ENCODE data around the gene SOX15. TPM values are rescaled to one million over a fixed set of nuclear protein-coding genes. Genes with fewer than 3 reads are reported as not detected.

The SOX15 gene
- total RNA-seq, 4 donors from 2014 or later, result 1.9 to 2.7 (median 2.4) TPM; not detected in 1

GRCh38 chr17:7577327-7578199 is 12.3 kb downstream of the SOX15 start:
- peaks cover 0 to 51% (median 0%) of the 10 kb centered on the region in 3 donors for H3K36me3 ChIP-seq
- peaks cover 4 to 84% (median 42%) of the 10 kb centered on the region in 4 donors for H3K4me1 ChIP-seq
- no peak for DNase-seq
- peak overlapping the region in 2 of 4 donors; percentile 40 to 93 for H3K27ac ChIP-seq
- no peaks in the 10 kb centered on the region for H3K27me3 ChIP-seq
- no peak overlapping the region for H3K4me3 ChIP-seq
- no peaks in the 10 kb centered on the region for H3K9me3 ChIP-seq
- no peak for TF ChIP-seq POLR2A (IDR thresholded peaks at IDR 0.05)
- no peak for TF ChIP-seq CTCF (IDR thresholded peaks at IDR 0.05)

GRCh38 chr17:7576432-7576937 is 13.4 kb downstream of the SOX15 start:
- peaks cover 0 to 51% (median 0%) of the 10 kb centered on the region in 3 donors for H3K36me3 ChIP-seq
- TF ChIP-seq POLR2A (IDR thresholded peaks at IDR 0.05) (no peak), CTCF (IDR thresholded peaks at IDR 0.05) (no peak)
- no peak overlapping the region for H3K27ac ChIP-seq
- peaks cover 4 to 74% (median 38%) of the 10 kb centered on the region in 4 donors for H3K4me1 ChIP-seq
- DNase-seq, result no peak
- H3K4me3 ChIP-seq, result no peak overlapping the region
- no peaks in the 10 kb centered on the region for H3K27me3 ChIP-seq
- H3K9me3 ChIP-seq, result no peaks in the 10 kb centered on the region

GRCh38 chr17:7575959-7576358 is 13.9 kb downstream of the SOX15 start:
- H3K4me3 ChIP-seq, result no peak overlapping the region
- H3K4me1 ChIP-seq, result peaks cover 4 to 69% (median 37%) of the 10 kb centered on the region in 4 donors
- DNase-seq, result no peak
- no peak overlapping the region for H3K27ac ChIP-seq
- no peaks in the 10 kb centered on the region for H3K27me3 ChIP-seq
- no peaks in the 10 kb centered on the region for H3K9me3 ChIP-seq
- TF ChIP-seq POLR2A (IDR thresholded peaks at IDR 0.05), result no peak
- TF ChIP-seq CTCF (IDR thresholded peaks at IDR 0.05), result no peak
- peaks cover 0 to 55% (median 0%) of the 10 kb centered on the region in 3 donors for H3K36me3 ChIP-seq

GRCh38 chr17:7575481-7575883 is 14.4 kb downstream of the SOX15 start:
- Histone ChIP-seq H3K27ac (peak overlapping the region in 2 of 4 donors; percentile 3 to 100), H3K36me3 (peaks cover 0 to 60% (median 0%) of the 10 kb centered on the region in 3 donors), H3K27me3 (no peaks in the 10 kb centered on the region), H3K4me3 (no peak overlapping the region), H3K9me3 (no peaks in the 10 kb centered on the region), H3K4me1 (peaks cover 4 to 64% (median 32%) of the 10 kb centered on the region in 4 donors)
- DNase-seq, result no peak
- TF ChIP-seq CTCF (IDR thresholded peaks at IDR 0.05) (no peak), POLR2A (IDR thresholded peaks at IDR 0.05) (no peak)

GRCh38 chr17:7574176-7574953 is 15.5 kb downstream of the SOX15 start:
- Histone ChIP-seq H3K4me1 (peaks cover 4 to 53% (median 22%) of the 10 kb centered on the region in 4 donors), H3K27ac (peak overlapping the region; percentile 99 to 100 (median 100)), H3K36me3 (peaks cover 0 to 71% (median 0%) of the 10 kb centered on the region in 3 donors), H3K9me3 (no peaks in the 10 kb centered on the region), H3K4me3 (peak overlapping the region; percentile 93 to 100 (median 98)), H3K27me3 (no peaks in the 10 kb centered on the region)
- no peak for TF ChIP-seq POLR2A (IDR thresholded peaks at IDR 0.05)
- no peak for TF ChIP-seq CTCF (IDR thresholded peaks at IDR 0.05)
- no peak for DNase-seq

All from Peyer's patch (tissue), 4 donors.